HepG2 (cell line): Measurements from ENCODE around the gene AMPD2. TPM values are rescaled to one million over a fixed set of nuclear protein-coding genes. Genes with fewer than 3 reads are reported as not detected.
"Not testable (repeated sequence)": the region's sequence is repeated elsewhere in the genome, so short reads cannot be mapped to it uniquely, and the experiment has no call there.

Experiments
- ATAC-seq: fragments of 200-7000 bp; cut with Tn5 transposase; 3 replicates; pipeline ENCODE4 v1.9.1; 2020; ENCODE audit warnings: mild to moderate bottlenecking, moderate library complexity
- BruUV-seq: library from RNA; stranded (reverse); fragments of 400-500 nt; replicated peaks from 2 replicates; lab custom pipeline; 2021; lab: Mats Ljungman, UMichigan
- CTCF ChIA-PET: fragments of 300-600 bp; formaldehyde crosslinking; extraction: SDS; loops from one replicate; lab custom pipeline; 2021; ENCODE audit warnings: low total read pairs, inconsistent platforms, low intra/inter-chr PET ratio; lab: Yijun Ruan, JAX
- POLR2A ChIA-PET: fragments of 350-600 bp; sonication (Branson Sonifier 250); formaldehyde crosslinking; loops from one replicate; lab custom pipeline; 2020; ENCODE audit warnings: antibody characterized with exemption, inconsistent platforms; lab: Yijun Ruan, JAX
- DNase-seq: peaks from one replicate; pipeline ENCODE4 v3.0.0-alpha.2; 2015; ENCODE audit warnings: low spot score
- FAIRE-seq: peaks from 3 replicates; lab custom pipeline; 2011; peaks lifted over from hg19 to GRCh38; lab: Jason Lieb, UNC
- H2AFZ ChIP-seq: one replicate; pipeline ENCODE4 v1.6.1; 2011; ENCODE audit warnings: low read length, inconsistent platforms
- H3K27ac ChIP-seq: fragments of 300-600 bp; 3 replicates; pipeline ENCODE4 v1.8.0; 2011; ENCODE audit warnings: mixed run types, mild to moderate bottlenecking, mixed read lengths, low read length, inconsistent platforms; ENCODE audit not compliant: insufficient read depth; ENCODE audit errors: extremely low read length
- H3K27me3 ChIP-seq, 2 experiments: fragments of 200-600 bp in 1 of 2; 2 replicates in 1 of 2; 3 replicates in 1 of 2; pipeline versions ENCODE4 v1.6.0 to v1.8.0; 2011; ENCODE audit warnings: low read length in 2 of 2, mild to moderate bottlenecking in 2 of 2, moderate library complexity in 2 of 2, inconsistent platforms in 1 of 2; ENCODE audit not compliant: insufficient read depth in 2 of 2, control insufficient read depth in 1 of 2
- H3K36me3 ChIP-seq, 2 experiments: fragments of 200-600 bp in 1 of 2; replicated peaks in 1 of 2; 2 replicates in 1 of 2; 3 replicates in 1 of 2; pipeline versions ENCODE4 v1.5.1 to v1.8.0; 2011; ENCODE audit warnings: low read length in 2 of 2, inconsistent platforms in 1 of 2; ENCODE audit not compliant: insufficient read depth in 2 of 2, control insufficient read depth in 1 of 2
- H3K4me1 ChIP-seq: 2 replicates; pipeline ENCODE4 v1.5.1; 2012; ENCODE audit warnings: low read length, inconsistent platforms; ENCODE audit not compliant: insufficient read depth
- H3K4me2 ChIP-seq: 2 replicates; pipeline ENCODE4 v1.6.0; 2011; ENCODE audit warnings: low read depth, low read length, inconsistent platforms
- H3K4me3 ChIP-seq, 3 experiments: fragments of 200-600 bp in 1 of 3; sonication (generic), shearing (Covaris generic) in 1 of 3; replicated peaks in 1 of 3; 2 replicates each; pipeline ENCODE4 v1.5.1; 2011 to 2016; ENCODE audit warnings: low read length in 3 of 3, inconsistent platforms in 2 of 3, low read depth in 2 of 3, mild to moderate bottlenecking in 2 of 3, control low read depth in 1 of 3, mixed read lengths in 1 of 3; ENCODE audit not compliant: insufficient read depth in 1 of 3
- H3K79me2 ChIP-seq: one replicate; pipeline ENCODE4 v1.6.1; 2011; ENCODE audit warnings: low read length, inconsistent platforms; ENCODE audit not compliant: insufficient read depth
- H3K9ac ChIP-seq: 2 replicates; pipeline ENCODE4 v1.6.0; 2011; ENCODE audit warnings: mild to moderate bottlenecking, low read depth, low read length, inconsistent platforms; ENCODE audit not compliant: insufficient read depth
- H3K9me3 ChIP-seq: 2 replicates; pipeline ENCODE4 v1.5.1; 2012; ENCODE audit warnings: mild to moderate bottlenecking, low read length
- H4K20me1 ChIP-seq: 2 replicates; pipeline ENCODE4 v1.6.0; 2011; ENCODE audit warnings: inconsistent platforms, mild to moderate bottlenecking, low read length, moderate library complexity; ENCODE audit not compliant: insufficient read depth
- ARNT ChIP-seq: fragments of 450-650 bp; IDR thresholded peaks from 2 replicates; pipeline ENCODE4 v1.6.1; 2017
- MEIS1 ChIP-seq: sonication (generic); formaldehyde crosslinking; IDR thresholded peaks from 2 replicates; pipeline ENCODE4 v1.9.0; 2021; ENCODE audit warnings: mild to moderate bottlenecking, missing genetic modification reagents, moderate library complexity, borderline replicate concordance
- TBX3 ChIP-seq: fragments of 450-650 bp; IDR thresholded peaks from 2 replicates; pipeline ENCODE4 v1.6.1; 2017; ENCODE audit warnings: antibody characterized with exemption, mild to moderate bottlenecking, inconsistent platforms, borderline replicate concordance
- WGBS: methylation state at CpG from one replicate; pipeline ENCODE4 v1.1.6; 2017; ENCODE audit warnings: low lambda C conversion rate; 5-methylcytosine and 5-hydroxymethylcytosine counted together
- in situ Hi-C: cut with HindIII; loops from 2 replicates; pipeline ENCODE4 v1.10.0; 2017; ENCODE audit warnings: low pct_unique_long_range_greater_than_20kb; ENCODE audit not compliant: extremely low pct_ligation_motif_present
- intact Hi-C: fragments of 100-400 bp; cut with micrococcal nuclease; formaldehyde crosslinking; loops from one replicate; pipeline ENCODE4 v1.10.0; 2022; ENCODE audit not compliant: unreplicated experiment
- microRNA counts: library from miRNA; unstranded; fragments of <30 nt; microRNA quantifications from one replicate; lab custom pipeline; 2015
- polyA plus RNA-seq, 8 experiments: library from polyadenylated mRNA; depleted of rRNA in 3 of 8; stranded (reverse) in 7 of 8; unstranded in 1 of 8; fragments of >200 nt; fragmentation: Illumina TruSeq in 4 of 8; extraction: Trizol in 4 of 8; gene quantifications; 2 replicates each; pipeline versions ENCODE4 v1.2.1 to v1.2.3, GENCODE V29; 2011 to 2016; ENCODE audit warnings: low read depth in 4 of 8, missing spikeins in 1 of 8, mixed read lengths in 1 of 8; ENCODE audit not compliant: insufficient read depth in 1 of 8
- small RNA-seq, 3 experiments: library from RNA; depleted of rRNA; stranded (forward); fragments of <200 nt; gene quantifications; one replicate each; pipeline ENCODE3, GENCODE V24; 2012; ENCODE audit warnings: low read depth in 2 of 3, low replicate concordance in 1 of 3; ENCODE audit not compliant: insufficient read length in 3 of 3, insufficient read depth in 2 of 3
- total RNA-seq, 5 experiments: library from RNA; depleted of rRNA; stranded (reverse); fragments of >200 nt; fragmentation: Illumina TruSeq; extraction: Trizol; gene quantifications; 2 replicates each; pipeline ENCODE4 v1.2.3, GENCODE V29; 2016; ENCODE audit warnings: low read depth in 1 of 5
- TF ChIP-seq, protein P1 (sequence below): sonication (generic); formaldehyde crosslinking; IDR thresholded peaks from 2 replicates; pipeline ENCODE4 v1.4.0; 2020; ENCODE audit warnings: low read depth, mild to moderate bottlenecking, missing genetic modification reagents

The AMPD2 gene
- total and polyA plus RNA-seq, 2 of the 13 experiments (the other 11 are each of a cell fraction or from before 2014, with no cell fraction given) = 62.3 to 82.0 TPM

GRCh38 chr1:109677459-109677858, 57.8 kb downstream of the AMPD2 start:
- Histone ChIP-seq H3K79me2 (no peaks in the 10 kb centered on the region), H3K27ac (no peak overlapping the region), H3K4me2 (no peak overlapping the region), H3K9ac (no peak overlapping the region), H3K27me3 (no peaks in the 10 kb centered on the region; a peak in 1 of 5 replicates), H3K4me1 (no peaks in the 10 kb centered on the region), H3K9me3 (no peaks in the 10 kb centered on the region), H3K4me3 (no peak overlapping the region), H3K36me3 (no peaks in the 10 kb centered on the region), H2AFZ (no peak overlapping the region), H4K20me1 (no peaks in the 10 kb centered on the region)
- ATAC-seq = no peak
- POLR2A ChIA-PET = no interaction called here
- no peak for FAIRE-seq
- in situ Hi-C loops = no loop called here
- WGBS = 61% methylated on average over 3 of the region's 3 CpGs
- no TSS peak for BruUV-seq
- no peak for TF ChIP-seq MEIS1
- no peak for TF ChIP-seq ARNT
- no peak for TF ChIP-seq TBX3
- TF ChIP-seq, protein P1, sequence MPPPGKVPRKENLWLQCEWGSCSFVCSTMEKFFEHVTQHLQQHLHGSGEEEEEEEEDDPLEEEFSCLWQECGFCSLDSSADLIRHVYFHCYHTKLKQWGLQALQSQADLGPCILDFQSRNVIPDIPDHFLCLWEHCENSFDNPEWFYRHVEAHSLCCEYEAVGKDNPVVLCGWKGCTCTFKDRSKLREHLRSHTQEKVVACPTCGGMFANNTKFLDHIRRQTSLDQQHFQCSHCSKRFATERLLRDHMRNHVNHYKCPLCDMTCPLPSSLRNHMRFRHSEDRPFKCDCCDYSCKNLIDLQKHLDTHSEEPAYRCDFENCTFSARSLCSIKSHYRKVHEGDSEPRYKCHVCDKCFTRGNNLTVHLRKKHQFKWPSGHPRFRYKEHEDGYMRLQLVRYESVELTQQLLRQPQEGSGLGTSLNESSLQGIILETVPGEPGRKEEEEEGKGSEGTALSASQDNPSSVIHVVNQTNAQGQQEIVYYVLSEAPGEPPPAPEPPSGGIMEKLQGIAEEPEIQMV (CRISPR knock-in tag) = no peak
- intact Hi-C loops = no loop called here
- CTCF ChIA-PET = no interaction called here
- no peak for DNase-seq

GRCh38 chr1:109678637-109679036, 59.0 kb downstream of the AMPD2 start:
- H3K4me2 ChIP-seq, BruUV-seq, H3K27me3 ChIP-seq, H2AFZ ChIP-seq, FAIRE-seq, H3K9me3 ChIP-seq, H3K27ac ChIP-seq, ATAC-seq, in situ Hi-C loops, intact Hi-C loops, H3K4me3 ChIP-seq, POLR2A ChIA-PET, DNase-seq, H3K9ac ChIP-seq, H3K36me3 ChIP-seq, H4K20me1 ChIP-seq, H3K79me2 ChIP-seq, H3K4me1 ChIP-seq, CTCF ChIA-PET: not testable (repeated sequence)
- WGBS = 45% methylated on average over 2 of the region's 2 CpGs

MicroRNAs within 50 kb of the gene (microRNA counts, 767-probe panel; counts per million panel counts)
- not detected for microRNA hsa-miR-197-3p (lab: Ali Mortazavi, UCI)

Small RNAs within 50 kb of the gene (small RNA-seq; reads per million reads assigned to genes)
- 0.41 to 9.7 (median 4.2) reads per million in 3 experiments for gene RNU6V

Other genes with a start within 250 kb of the AMPD2 start
- 32.4 and 35.3 TPM in 2 replicates for gene SORT1, start 221.9 kb upstream of the AMPD2 start, total RNA-seq (2016; rRNA removed; fragmentation: Illumina TruSeq; extraction: Trizol)
- 79.7 and 93.0 TPM in 2 replicates for gene SORT1, start 221.9 kb upstream of the AMPD2 start, polyA plus RNA-seq (2011; rRNA removed)
- 169 and 261 TPM in 2 replicates for gene PSMA5, start 193.4 kb upstream of the AMPD2 start, total RNA-seq (2016; rRNA removed; fragmentation: Illumina TruSeq; extraction: Trizol)
- 116 and 140 TPM in 2 replicates for gene PSMA5, start 193.4 kb upstream of the AMPD2 start, polyA plus RNA-seq (2011; rRNA removed)
- gene SYPL2, start 153.3 kb upstream of the AMPD2 start, total RNA-seq (2016; rRNA removed; fragmentation: Illumina TruSeq; extraction: Trizol) = 0.24 and 0.25 TPM in 2 replicates
- gene SYPL2, start 153.3 kb upstream of the AMPD2 start, polyA plus RNA-seq (2011; rRNA removed) = 0.17 and 0.35 TPM in 2 replicates
- gene ATXN7L2, start 135.9 kb upstream of the AMPD2 start, total RNA-seq (2016; rRNA removed; fragmentation: Illumina TruSeq; extraction: Trizol) = 1.3 and 2.7 TPM in 2 replicates
- 2.8 and 3.0 TPM in 2 replicates for gene ATXN7L2, start 135.9 kb upstream of the AMPD2 start, polyA plus RNA-seq (2011; rRNA removed)
- 3.9 and 4.1 TPM in 2 replicates for gene CYB561D1, start 125.7 kb upstream of the AMPD2 start, total RNA-seq (2016; rRNA removed; fragmentation: Illumina TruSeq; extraction: Trizol)
- gene CYB561D1, start 125.7 kb upstream of the AMPD2 start, polyA plus RNA-seq (2011; rRNA removed) = 3.9 and 4.5 TPM in 2 replicates
- 1.00 and 1.3 TPM in 2 replicates for gene AMIGO1, start 110.1 kb upstream of the AMPD2 start, total RNA-seq (2016; rRNA removed; fragmentation: Illumina TruSeq; extraction: Trizol)
- 0.40 and 0.85 TPM in 2 replicates for gene AMIGO1, start 110.1 kb upstream of the AMPD2 start, polyA plus RNA-seq (2011; rRNA removed)
- gene GPR61, start 80.0 kb upstream of the AMPD2 start, total RNA-seq (2016; rRNA removed; fragmentation: Illumina TruSeq; extraction: Trizol) = not detected in 2 replicates
- gene GPR61, start 80.0 kb upstream of the AMPD2 start, polyA plus RNA-seq (2011; rRNA removed) = not detected in 2 replicates
- gene GNAI3, start 71.2 kb upstream of the AMPD2 start, total RNA-seq (2016; rRNA removed; fragmentation: Illumina TruSeq; extraction: Trizol) = 9.0 and 11.0 TPM in 2 replicates
- 3.2 and 4.3 TPM in 2 replicates for gene GNAI3, start 71.2 kb upstream of the AMPD2 start, polyA plus RNA-seq (2011; rRNA removed)
- gene GNAT2, start 221 bp upstream of the AMPD2 start, total RNA-seq (2016; rRNA removed; fragmentation: Illumina TruSeq; extraction: Trizol) = 0.20 and 0.24 TPM in 2 replicates
- 0.08 TPM in 1 of 2 replicates, not detected in the other for gene GNAT2, start 221 bp upstream of the AMPD2 start, polyA plus RNA-seq (2011; rRNA removed)
- gene GSTM4, start 36.3 kb downstream of the AMPD2 start, total RNA-seq (2016; rRNA removed; fragmentation: Illumina TruSeq; extraction: Trizol) = 25.3 and 30.6 TPM in 2 replicates
- gene GSTM4, start 36.3 kb downstream of the AMPD2 start, polyA plus RNA-seq (2011; rRNA removed) = 36.7 and 40.8 TPM in 2 replicates
- gene GSTM2, start 48.2 kb downstream of the AMPD2 start, total RNA-seq (2016; rRNA removed; fragmentation: Illumina TruSeq; extraction: Trizol) = 6.5 and 7.0 TPM in 2 replicates
- 15.0 and 17.0 TPM in 2 replicates for gene GSTM2, start 48.2 kb downstream of the AMPD2 start, polyA plus RNA-seq (2011; rRNA removed)
- gene GSTM1, start 68.0 kb downstream of the AMPD2 start, total RNA-seq (2016; rRNA removed; fragmentation: Illumina TruSeq; extraction: Trizol) = not detected in 2 replicates
- gene GSTM1, start 68.0 kb downstream of the AMPD2 start, polyA plus RNA-seq (2011; rRNA removed) = 0.42 and 0.55 TPM in 2 replicates
- not detected in 2 replicates for gene GSTM5, start 92.4 kb downstream of the AMPD2 start, total RNA-seq (2016; rRNA removed; fragmentation: Illumina TruSeq; extraction: Trizol)
- not detected in 2 replicates for gene GSTM5, start 92.4 kb downstream of the AMPD2 start, polyA plus RNA-seq (2011; rRNA removed)
- gene GSTM3, start 121.2 kb downstream of the AMPD2 start, total RNA-seq (2016; rRNA removed; fragmentation: Illumina TruSeq; extraction: Trizol) = 127 and 150 TPM in 2 replicates
- gene GSTM3, start 121.2 kb downstream of the AMPD2 start, polyA plus RNA-seq (2011; rRNA removed) = 124 and 142 TPM in 2 replicates
- gene EPS8L3, start 144.1 kb downstream of the AMPD2 start, total RNA-seq (2016; rRNA removed; fragmentation: Illumina TruSeq; extraction: Trizol) = 7.6 and 18.2 TPM in 2 replicates
- 106 and 127 TPM in 2 replicates for gene EPS8L3, start 144.1 kb downstream of the AMPD2 start, polyA plus RNA-seq (2011; rRNA removed)